Fibroblast of skin of left biceps (primary cell): ENCODE results near the gene VPS35.

ENCODE experiments used
- DNase-seq, 2 experiments: peaks; one replicate each; pipeline ENCODE4 v3.0.0-alpha.2; 2013; ENCODE audit warnings: low read depth in 2 of 2

Gene VPS35

DNA sequence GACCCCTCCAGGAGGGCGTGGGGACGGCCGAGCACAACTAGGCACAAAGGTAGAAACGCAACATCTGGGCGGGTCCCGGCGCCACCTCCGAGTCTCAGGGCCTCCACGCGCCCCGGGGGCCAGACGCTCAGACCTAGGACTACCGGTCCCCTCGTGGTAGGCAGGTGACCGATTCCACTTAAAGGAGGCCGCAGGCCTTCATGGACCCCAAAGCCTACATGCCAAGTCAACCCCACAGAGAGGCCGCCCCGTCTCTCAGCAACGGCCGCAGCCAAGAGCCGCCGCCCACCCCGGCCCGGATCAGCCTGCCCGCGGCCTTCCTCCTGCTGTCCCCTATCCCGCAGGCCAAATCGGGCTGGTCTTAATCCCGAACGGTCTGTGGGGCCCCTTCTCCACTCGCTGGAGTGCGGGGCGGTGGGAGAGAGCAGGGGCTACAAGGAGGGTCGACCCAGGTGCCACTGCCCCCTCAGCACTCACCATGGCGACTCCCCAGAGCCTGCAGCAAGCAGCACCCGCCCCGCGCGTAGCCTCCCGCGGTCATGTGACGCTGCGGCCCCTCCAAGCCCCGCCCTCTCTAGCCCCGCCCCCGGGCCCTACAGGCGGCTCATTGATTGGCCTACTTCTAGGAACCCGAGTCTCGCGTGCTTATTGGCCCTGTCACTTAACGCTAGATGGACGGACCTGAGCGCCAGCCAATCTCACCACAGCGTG lies at the start of gene VPS35:
Gene VPS35, minus strand, starts transcription at position 525 of the 711 bp plus-strand sequence. Its CDS starts 45 bp downstream, at position 480.
- DNase-seq, result peak; percentile 97

GRCh38 chr16:46737621-46738214 lies 48.7 kb upstream of the VPS35 start:
- no peak for DNase-seq

- DNase-seq, result no peak
Observed at GRCh38 chr16:46736695-46737094, 47.7 kb upstream of the VPS35 start.

- no peak for DNase-seq
Observed at GRCh38 chr16:46733319-46733830, 44.4 kb upstream of the VPS35 start.

GRCh38 chr16:46732561-46732960 lies 43.6 kb upstream of the VPS35 start:
- DNase-seq, result no peak

DNA sequence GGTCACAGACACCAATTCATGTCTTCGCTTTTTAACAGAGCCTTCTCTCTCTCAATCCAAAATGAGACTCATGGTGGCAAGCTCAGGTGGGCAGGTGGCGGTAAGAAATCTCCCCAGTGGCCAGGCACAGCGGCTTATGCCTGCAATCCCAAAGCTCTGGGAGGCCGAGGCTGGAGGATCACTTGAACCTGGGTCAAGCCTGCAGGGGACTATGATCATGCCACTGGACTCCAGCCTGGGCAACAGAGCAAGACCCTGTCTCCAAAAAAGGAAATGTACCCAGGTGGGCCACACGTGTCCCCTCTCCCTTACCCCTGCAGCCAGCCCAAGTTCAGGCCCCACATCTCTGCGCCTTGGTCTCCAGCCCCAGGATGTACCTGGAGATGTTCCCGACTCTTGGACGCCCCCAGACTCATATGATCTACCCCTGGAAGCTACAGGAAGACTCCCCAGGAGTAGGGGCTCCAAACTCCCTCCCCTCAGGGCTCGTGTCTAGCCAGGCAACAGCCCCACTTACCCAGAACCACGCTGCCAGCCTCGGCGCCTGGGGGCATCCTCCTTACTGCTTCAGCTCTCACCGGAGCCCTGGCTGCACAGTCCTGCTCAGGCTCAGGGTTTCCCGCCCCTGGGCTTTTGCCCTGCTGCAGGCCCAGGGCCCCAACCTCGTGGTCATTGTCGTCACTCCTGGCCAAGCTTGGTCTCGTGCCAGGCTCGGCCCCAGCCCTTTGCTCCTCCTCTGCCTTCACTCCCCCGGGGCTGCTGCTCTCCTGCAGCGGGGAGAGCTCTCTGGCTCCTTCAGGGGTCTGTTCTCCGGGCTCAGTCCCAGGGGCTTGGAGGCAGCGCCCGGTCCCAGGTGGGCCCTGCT lies 42.9 kb upstream of the VPS35 start:
- DNase-seq, result no peak

DNA sequence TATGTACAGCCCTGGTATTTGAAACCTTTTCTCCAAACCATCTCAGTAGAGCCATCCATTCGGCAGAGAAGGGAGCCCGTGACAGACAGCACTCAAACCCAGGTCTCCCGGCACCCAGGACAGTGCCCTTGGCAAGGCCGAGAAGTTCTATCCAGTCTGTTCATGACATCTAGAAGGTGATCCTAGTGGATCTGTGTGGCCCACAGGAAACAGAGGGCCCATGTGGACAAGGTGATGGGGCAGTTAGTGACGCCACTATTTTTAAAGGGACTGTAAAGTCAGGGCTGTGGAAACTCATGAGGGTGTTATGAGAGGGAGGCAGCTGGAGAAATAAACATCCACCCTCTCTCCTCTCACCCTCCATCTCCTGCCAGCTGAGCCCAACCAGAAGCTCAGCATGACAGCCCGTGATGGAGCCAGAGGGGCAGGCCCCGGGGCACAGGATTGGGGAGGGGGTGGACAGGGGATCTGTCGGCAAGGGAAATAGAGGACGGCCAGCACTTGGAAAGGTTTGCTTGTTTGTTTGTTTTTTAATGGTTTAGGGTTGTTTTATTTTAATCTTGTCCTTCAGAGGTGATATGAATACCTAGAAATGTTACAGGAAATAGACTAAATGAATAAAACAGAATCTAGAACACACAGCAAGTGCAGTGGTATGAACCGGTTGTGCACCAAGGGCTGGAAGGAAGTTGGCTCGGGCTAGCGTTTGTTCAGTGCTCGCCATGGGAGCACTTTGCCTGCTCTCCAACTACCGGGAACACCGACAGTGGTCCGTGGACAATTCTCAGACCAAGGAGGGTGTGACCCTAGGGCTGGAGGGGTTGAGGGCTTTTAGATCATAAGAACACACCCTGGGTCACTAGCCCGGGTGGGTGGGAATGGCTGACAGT lies 42.1 kb upstream of the VPS35 start:
- no peak for DNase-seq

DNA sequence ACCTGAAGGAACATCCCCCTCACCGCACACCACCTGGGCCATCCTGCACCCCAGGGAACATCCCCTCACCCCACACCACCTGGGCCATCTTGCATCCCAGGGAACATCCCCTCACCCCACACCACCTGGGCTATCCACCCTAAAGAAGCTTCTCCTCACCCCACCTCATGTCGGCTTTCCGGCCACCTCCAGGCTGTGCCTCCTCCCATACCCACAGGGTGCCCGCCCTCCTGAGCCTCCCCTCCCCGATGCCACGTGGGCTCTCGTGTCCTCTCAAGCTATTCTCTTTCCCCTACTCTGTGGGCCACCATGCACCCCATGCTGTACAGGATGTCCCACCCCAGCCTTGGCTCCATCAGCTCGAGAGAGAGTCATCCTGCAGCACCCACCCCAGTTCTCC lies 41.1 kb upstream of the VPS35 start:
- no peak for DNase-seq

- no peak for DNase-seq
Observed at GRCh38 chr16:46729326-46729995, 40.5 kb upstream of the VPS35 start.

DNA sequence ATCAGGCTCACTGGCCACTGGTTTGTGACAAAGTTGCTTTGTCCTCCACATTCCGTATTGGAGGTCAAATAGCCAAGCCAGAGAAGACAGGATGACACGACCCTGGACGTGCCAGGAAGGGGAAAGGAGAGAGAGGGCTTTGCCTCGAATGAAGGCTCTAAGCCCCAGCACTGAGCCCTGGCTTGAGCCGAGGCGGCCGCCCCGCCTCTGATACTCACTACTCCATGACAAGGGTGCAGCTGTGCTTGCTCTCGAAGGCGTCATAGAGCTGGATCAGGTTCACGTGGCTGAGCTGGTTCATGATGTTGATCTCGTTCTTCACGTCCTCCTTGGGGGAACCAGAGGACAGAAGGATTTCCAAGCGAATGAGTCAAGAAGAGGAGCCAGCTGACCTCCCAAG lies 39.8 kb upstream of the VPS35 start:
- DNase-seq, result no peak

- no peak for DNase-seq
Observed at GRCh38 chr16:46727630-46728029, 38.7 kb upstream of the VPS35 start.

DNA sequence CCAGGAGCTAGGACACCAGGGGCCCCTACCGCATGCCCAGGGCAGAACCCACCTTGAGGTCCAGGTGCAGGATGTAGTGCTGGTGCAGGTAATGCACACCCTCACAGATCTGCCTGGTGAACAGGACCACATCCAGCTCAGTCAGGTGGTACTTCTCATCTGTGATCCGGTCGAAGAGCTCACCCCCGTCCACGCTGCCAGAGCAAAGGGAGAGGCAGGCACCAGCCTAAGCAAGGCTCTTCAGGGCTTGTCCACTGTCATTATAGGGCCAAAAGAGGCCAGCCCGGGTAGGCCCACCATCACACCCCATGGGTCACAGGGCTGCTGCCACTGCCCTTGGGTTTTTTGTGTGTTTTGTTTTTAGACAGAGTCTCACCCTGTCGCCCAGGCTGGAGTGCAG lies 38.2 kb upstream of the VPS35 start:
- no peak for DNase-seq

GRCh38 chr16:46721885-46722284 lies 32.9 kb upstream of the VPS35 start:
- no peak for DNase-seq

DNA sequence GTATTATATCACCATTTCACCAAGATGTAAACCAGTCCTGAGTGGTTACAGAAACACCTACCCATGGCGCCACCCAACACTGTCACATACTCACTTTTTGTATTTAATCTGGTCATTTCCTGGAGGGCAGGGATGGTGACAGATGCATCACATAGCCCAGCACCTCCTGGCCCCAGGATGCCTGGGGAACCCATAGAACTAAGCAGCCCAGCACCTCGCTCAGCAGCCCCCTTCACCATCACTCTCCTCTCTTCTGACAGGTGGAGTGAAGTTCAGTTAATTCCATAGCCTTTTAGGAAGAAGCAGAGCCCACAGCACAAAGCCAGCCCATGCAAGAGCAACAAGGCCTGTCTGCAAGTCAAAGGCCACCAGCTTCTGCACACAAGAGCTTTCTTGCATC lies 31.6 kb upstream of the VPS35 start:
- DNase-seq, result no peak

GRCh38 chr16:46719528-46719927 lies 30.6 kb upstream of the VPS35 start:
- DNase-seq, result no peak

- no peak for DNase-seq
Observed at GRCh38 chr16:46718214-46718613, 29.2 kb upstream of the VPS35 start.

DNA sequence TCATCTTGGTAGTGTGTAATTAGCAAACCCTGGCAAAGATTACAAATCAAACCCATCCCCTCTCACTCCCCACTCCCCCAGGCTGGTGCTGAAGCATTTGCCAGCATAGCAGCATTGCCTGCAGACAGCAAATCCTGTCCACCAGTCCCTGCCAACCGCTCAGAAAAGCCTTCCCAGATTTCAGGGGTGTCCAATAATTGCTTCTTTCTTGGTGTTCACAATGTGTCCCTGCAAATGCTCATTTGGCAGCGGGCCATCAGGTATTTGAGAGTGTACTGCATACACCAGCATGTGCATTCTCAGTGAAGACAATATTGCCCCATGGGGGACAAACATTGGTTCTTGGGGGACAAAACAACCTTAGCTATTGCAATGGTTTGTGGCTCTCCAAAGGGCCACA lies 28.7 kb upstream of the VPS35 start:
- DNase-seq, result no peak

- no peak for DNase-seq
Observed at GRCh38 chr16:46715769-46716305, 26.9 kb upstream of the VPS35 start.

DNA sequence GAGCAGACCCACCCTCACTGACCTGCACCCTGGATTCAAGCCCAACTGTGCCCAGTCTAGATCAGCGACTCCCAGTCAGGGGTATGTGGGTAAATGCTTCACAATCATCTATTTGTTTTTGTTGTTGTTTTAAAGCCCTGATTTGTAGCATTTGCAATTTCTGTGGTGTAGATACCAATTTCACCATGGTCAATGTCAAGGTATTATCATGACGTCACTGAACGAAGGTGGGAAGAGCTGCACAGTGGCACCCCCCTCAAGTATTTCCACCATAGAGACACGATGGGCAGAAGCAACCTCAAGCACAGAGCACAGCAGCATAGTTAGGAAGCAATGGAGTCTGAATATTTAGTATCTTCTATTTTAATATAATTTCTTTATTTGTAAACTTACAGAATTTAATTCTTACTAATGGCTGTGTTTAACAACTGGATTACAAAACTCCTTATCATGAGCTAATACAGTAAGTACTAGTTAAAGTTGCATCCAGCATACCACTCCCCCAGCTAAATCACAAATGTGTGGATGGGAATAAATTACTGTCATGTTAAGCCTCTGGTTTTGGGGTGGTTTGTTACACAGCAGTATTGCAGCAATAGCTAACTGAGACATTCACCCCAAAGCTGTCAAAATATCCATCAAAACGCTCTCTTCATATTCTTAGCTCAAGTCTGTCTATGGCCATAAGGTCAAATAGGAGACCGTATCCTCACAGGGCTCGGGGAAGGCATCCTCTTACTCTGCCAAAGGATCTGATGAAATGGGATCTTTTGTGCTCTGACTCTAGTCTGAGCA lies 26.0 kb upstream of the VPS35 start:
- no peak for DNase-seq

- DNase-seq, result no peak
Observed at GRCh38 chr16:46713634-46714033, 24.7 kb upstream of the VPS35 start.
